GM10248 (cell line): ENCODE measurements around the gene RXRA.

ENCODE experiments used
- CTCF ChIA-PET: fragments of 300-600 bp; sonication (Branson Sonifier 250); formaldehyde crosslinking; extraction: SDS; loops from one replicate; lab custom pipeline; 2021; ENCODE audit warnings: antibody characterized with exemption; lab: Yijun Ruan, JAX
- POLR2A ChIA-PET: fragments of 350-650 bp; sonication (Branson Sonifier 250); formaldehyde crosslinking; extraction: SDS; loops from one replicate; lab custom pipeline; 2020; ENCODE audit warnings: antibody characterized with exemption; lab: Yijun Ruan, JAX
- DNase-seq: peaks from one replicate; pipeline ENCODE4 v3.0.0; 2012; ENCODE audit errors: extremely low spot score
- CTCF ChIP-seq: IDR thresholded peaks from 2 replicates; pipeline ENCODE4 v1.5.1; 2012; ENCODE audit warnings: mild to moderate bottlenecking, low read depth; ENCODE audit errors: extremely low read depth, missing control alignments, control extremely low read depth

The RXRA gene

DNA sequence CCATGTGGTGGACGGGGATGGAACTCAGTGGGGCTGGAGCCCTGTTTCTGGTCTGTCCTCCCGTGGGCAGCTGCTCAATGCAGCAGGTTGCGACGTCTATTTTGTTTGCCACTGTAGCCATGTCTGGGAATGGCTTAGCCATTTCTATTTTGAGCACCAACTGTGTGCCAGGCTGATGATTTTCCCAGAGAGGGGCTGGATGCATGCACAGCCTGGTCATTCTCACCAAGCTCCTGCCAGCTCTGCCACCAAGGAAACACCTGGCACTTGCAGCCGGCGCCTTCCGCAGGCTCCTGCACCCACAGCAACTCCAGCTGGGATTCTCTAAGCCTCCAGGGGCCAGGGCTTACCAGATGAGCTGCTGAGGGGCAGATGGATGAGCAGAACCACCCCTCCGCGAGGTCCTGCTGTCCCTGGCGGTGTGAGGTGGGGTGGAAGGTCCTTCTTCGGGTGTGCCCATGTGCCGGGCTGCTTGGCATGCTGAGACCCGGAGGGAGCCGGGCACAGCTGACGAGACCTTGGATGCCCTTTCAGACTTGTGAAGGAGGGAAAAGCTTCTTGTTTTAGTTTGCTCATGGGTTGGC, 151.2 kb downstream of the RXRA start:
- ChIA-PET POLR2A (no interaction called here), CTCF (no interaction called here)
- no peak for TF ChIP-seq CTCF
- no peak for DNase-seq

GRCh38 chr9:134477927-134478326, 151.7 kb downstream of the RXRA start:
- CTCF ChIA-PET, result no interaction called here
- POLR2A ChIA-PET, result no interaction called here
- no peak for TF ChIP-seq CTCF
- DNase-seq, result no peak

GRCh38 chr9:134481762-134482161, 155.5 kb downstream of the RXRA start:
- TF ChIP-seq CTCF, result no peak
- POLR2A ChIA-PET, result no interaction called here
- no peak for DNase-seq
- CTCF ChIA-PET, result no interaction called here

GRCh38 chr9:134482226-134482625, 156.0 kb downstream of the RXRA start:
- no peak for DNase-seq
- TF ChIP-seq CTCF, result no peak
- ChIA-PET CTCF (no interaction called here), POLR2A (no interaction called here)

- no peak for TF ChIP-seq CTCF
- no peak for DNase-seq
- CTCF ChIA-PET, result no interaction called here
- POLR2A ChIA-PET, result no interaction called here
Measured at GRCh38 chr9:134483361-134484184, 157.3 kb downstream of the RXRA start.

GRCh38 chr9:134484479-134484878, 158.2 kb downstream of the RXRA start:
- DNase-seq, result no peak
- ChIA-PET CTCF (no interaction called here), POLR2A (no interaction called here)
- TF ChIP-seq CTCF, result no peak

DNA sequence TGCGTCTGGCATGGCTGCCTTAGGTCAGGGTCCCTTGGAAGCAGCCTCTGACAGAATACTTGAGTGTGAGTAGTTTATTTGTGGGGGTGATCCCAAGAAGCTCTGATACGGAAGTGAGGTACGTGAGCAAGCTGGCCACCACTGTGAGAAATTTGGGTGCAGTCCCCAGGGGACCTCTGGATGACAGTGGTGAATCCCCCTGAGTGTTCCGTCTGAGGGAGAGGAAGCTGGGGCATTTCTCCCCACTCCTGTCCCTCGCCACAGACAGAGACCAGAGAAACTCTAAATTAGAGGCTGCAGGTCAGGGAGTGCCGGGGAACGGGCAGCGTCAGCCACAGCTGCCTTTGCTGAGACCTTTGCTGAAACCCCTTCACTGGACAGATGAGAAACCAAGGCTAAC, 159.4 kb downstream of the RXRA start:
- POLR2A ChIA-PET, result no interaction called here
- DNase-seq, result no peak
- CTCF ChIA-PET, result no interaction called here
- no peak for TF ChIP-seq CTCF
